ENCODE results near the gene KCTD15. TPM values are rescaled to one million over a fixed set of nuclear protein-coding genes. Genes with fewer than 3 reads are reported as not detected.

The KCTD15 gene
- polyA plus RNA-seq, 1 experiment: 59.1 TPM

- POLR2A ChIA-PET: no interaction called here
- CTCF ChIA-PET: interaction anchor here (1.2 to 7.1 kb wide), 4 partner anchors 11 to 351 kb away, joined by 5 to 125 read pairs (median 38); no protein-coding TSS in a partner anchor
- Histone ChIP-seq H3K4me3 (ENCODE audit: low read depth, low read length) (no peak overlapping the region), H3K36me3 (ENCODE audit: control insufficient read depth, insufficient read depth, low read length) (no peaks in the 10 kb centered on the region), H3K27me3 (ENCODE audit: control insufficient read depth, insufficient read depth, low read length) (peaks cover 5% of the 10 kb centered on the region)
- no peak for TF ChIP-seq CTCF (IDR thresholded peaks at IDR 0.05; ENCODE audit: insufficient read depth, low read depth, low read length)
- DNase-seq (ENCODE audit: low read depth): no peak
These were observed 30.0 kb upstream of the KCTD15 start for GRCh38 chr19:33766623-33767022.

GRCh38 chr19:33767898-33768413, 28.7 kb upstream of the KCTD15 start:
- peak; percentile 33 for TF ChIP-seq CTCF (IDR thresholded peaks at IDR 0.05; ENCODE audit: insufficient read depth, low read depth, low read length)
- ChIA-PET POLR2A (no interaction called here), CTCF (interaction anchor here (0.7 to 7.1 kb wide), 8 partner anchors 10 to 526 kb away, joined by 3 to 125 read pairs (median 8); no protein-coding TSS in a partner anchor)
- DNase-seq (ENCODE audit: low read depth): no peak
- peaks cover 5% of the 10 kb centered on the region for H3K27me3 ChIP-seq (ENCODE audit: control insufficient read depth, insufficient read depth, low read length)
- no peaks in the 10 kb centered on the region for H3K36me3 ChIP-seq (ENCODE audit: control insufficient read depth, insufficient read depth, low read length)
- H3K4me3 ChIP-seq (ENCODE audit: low read depth, low read length): no peak overlapping the region

GRCh38 chr19:33769208-33769607, 27.5 kb upstream of the KCTD15 start:
- DNase-seq (ENCODE audit: low read depth): no peak
- ChIA-PET CTCF (interaction anchor here (0.8 to 7.1 kb wide), 13 partner anchors 9 to 534 kb away, joined by 3 to 125 read pairs (median 6); no protein-coding TSS in a partner anchor), POLR2A (no interaction called here)
- Histone ChIP-seq H3K4me3 (ENCODE audit: low read depth, low read length) (no peak overlapping the region), H3K36me3 (ENCODE audit: control insufficient read depth, insufficient read depth, low read length) (no peaks in the 10 kb centered on the region), H3K27me3 (ENCODE audit: control insufficient read depth, insufficient read depth, low read length) (peaks cover 5% of the 10 kb centered on the region)
- no peak for TF ChIP-seq CTCF (IDR thresholded peaks at IDR 0.05; ENCODE audit: insufficient read depth, low read depth, low read length)

- Histone ChIP-seq H3K36me3 (ENCODE audit: control insufficient read depth, insufficient read depth, low read length) (no peaks in the 10 kb centered on the region), H3K4me3 (ENCODE audit: low read depth, low read length) (no peak overlapping the region), H3K27me3 (ENCODE audit: control insufficient read depth, insufficient read depth, low read length) (peaks cover 5% of the 10 kb centered on the region)
- POLR2A ChIA-PET: no interaction called here
- no peak for DNase-seq (ENCODE audit: low read depth)
- CTCF ChIA-PET: interaction anchor here (1.1 to 7.1 kb wide), 15 partner anchors 8 to 646 kb away, joined by 3 to 125 read pairs (median 5); partner anchors contain the start of gene PEPD
- TF ChIP-seq CTCF (IDR thresholded peaks at IDR 0.05; ENCODE audit: insufficient read depth, low read depth, low read length): no peak
These were observed 26.6 kb upstream of the KCTD15 start for GRCh38 chr19:33770107-33770506.

- Histone ChIP-seq H3K27me3 (ENCODE audit: control insufficient read depth, insufficient read depth, low read length) (peaks cover 5% of the 10 kb centered on the region), H3K36me3 (ENCODE audit: control insufficient read depth, insufficient read depth, low read length) (no peaks in the 10 kb centered on the region), H3K4me3 (ENCODE audit: low read depth, low read length) (no peak overlapping the region)
- ChIA-PET CTCF (interaction anchor here (0.6 to 7.1 kb wide), 36 partner anchors 9 to 647 kb away, joined by 3 to 125 read pairs (median 5); partner anchors contain the start of gene PEPD), POLR2A (no interaction called here)
- DNase-seq (ENCODE audit: low read depth): no peak
- TF ChIP-seq CTCF (IDR thresholded peaks at IDR 0.05; ENCODE audit: insufficient read depth, low read depth, low read length): peak; percentile 83
These were observed 25.1 kb upstream of the KCTD15 start for GRCh38 chr19:33771384-33772101.

Data from BJ (cell line).